HFF-Myc (cell line): ENCODE measurements around the gene FOLR3.

Experiments
- DNase-seq: peaks from one replicate; pipeline ENCODE4 v3.0.0-alpha.2; 2011; ENCODE audit warnings: low read depth; ENCODE audit errors: extremely low read depth
- H3K4me3 ChIP-seq: replicated peaks from 2 replicates; pipeline ENCODE4 v1.5.1; 2011; ENCODE audit warnings: low read depth, mild to moderate bottlenecking, control low read depth, low read length
- TF ChIP-seq, protein P1 (sequence below): IDR thresholded peaks from 2 replicates; pipeline ENCODE4 v1.5.1; 2012; ENCODE audit warnings: mild to moderate bottlenecking, low read depth, low read length, control low read depth; ENCODE audit errors: missing control alignments

FOLR3 gene

DNA sequence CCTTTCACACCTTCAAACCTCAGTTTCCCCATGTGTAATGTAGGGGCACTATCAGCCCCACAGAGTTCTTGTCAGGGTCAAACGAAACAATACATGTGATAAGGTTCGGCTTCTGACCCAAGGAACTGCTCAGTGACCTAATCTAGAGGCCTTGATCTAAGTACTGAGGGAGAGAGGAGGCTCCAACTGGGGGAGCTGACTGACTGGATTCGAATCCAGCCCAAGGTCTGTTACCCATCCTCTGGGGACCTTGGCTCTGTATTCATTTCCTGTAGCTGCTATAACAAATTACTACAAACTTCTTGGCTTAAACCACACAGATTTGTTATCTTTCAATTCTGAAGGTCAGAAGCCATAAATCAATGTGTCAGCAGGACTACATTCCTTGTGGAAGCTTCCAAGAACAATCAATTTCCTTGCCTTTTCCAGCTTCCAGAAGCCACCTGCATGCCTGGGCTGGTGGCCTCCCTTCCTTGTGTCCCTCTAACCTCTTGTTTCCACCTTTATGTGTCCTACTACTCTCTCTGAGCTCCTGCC, 12.3 kb upstream of the FOLR3 start:
- H3K4me3 ChIP-seq, result no peak overlapping the region
- no peak for DNase-seq

DNA sequence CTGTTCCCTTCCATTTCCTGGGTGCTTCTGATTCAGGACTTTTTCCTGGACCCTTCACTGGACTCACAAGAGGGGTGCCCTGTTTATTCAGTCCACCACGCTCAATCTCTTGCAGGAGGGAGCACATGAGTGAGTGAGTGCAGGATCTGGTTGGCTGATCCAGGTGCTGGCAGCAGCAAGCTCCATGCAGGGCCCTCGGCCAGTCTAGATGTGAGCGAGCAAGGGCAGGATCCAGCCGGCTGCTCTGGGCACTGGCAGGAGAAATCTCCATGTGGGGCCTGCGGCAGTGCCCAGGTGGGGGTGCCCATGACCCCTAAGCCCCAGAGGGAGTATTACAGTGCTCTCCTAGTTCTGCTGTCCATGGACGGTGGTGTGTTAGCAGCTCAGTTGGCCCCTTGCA, 11.5 kb upstream of the FOLR3 start:
- no peak for DNase-seq
- TF ChIP-seq, protein P1, sequence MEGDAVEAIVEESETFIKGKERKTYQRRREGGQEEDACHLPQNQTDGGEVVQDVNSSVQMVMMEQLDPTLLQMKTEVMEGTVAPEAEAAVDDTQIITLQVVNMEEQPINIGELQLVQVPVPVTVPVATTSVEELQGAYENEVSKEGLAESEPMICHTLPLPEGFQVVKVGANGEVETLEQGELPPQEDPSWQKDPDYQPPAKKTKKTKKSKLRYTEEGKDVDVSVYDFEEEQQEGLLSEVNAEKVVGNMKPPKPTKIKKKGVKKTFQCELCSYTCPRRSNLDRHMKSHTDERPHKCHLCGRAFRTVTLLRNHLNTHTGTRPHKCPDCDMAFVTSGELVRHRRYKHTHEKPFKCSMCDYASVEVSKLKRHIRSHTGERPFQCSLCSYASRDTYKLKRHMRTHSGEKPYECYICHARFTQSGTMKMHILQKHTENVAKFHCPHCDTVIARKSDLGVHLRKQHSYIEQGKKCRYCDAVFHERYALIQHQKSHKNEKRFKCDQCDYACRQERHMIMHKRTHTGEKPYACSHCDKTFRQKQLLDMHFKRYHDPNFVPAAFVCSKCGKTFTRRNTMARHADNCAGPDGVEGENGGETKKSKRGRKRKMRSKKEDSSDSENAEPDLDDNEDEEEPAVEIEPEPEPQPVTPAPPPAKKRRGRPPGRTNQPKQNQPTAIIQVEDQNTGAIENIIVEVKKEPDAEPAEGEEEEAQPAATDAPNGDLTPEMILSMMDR, result no peak
- H3K4me3 ChIP-seq, result no peak overlapping the region

More for the DNA sequence above, 12.3 kb upstream of the FOLR3 start:
- TF ChIP-seq, protein P1, result no peak

- TF ChIP-seq, protein P1, result no peak
- no peak overlapping the region for H3K4me3 ChIP-seq
- no peak for DNase-seq
Measured at GRCh38 chr11:72125956-72126355, 9.6 kb upstream of the FOLR3 start.

DNA sequence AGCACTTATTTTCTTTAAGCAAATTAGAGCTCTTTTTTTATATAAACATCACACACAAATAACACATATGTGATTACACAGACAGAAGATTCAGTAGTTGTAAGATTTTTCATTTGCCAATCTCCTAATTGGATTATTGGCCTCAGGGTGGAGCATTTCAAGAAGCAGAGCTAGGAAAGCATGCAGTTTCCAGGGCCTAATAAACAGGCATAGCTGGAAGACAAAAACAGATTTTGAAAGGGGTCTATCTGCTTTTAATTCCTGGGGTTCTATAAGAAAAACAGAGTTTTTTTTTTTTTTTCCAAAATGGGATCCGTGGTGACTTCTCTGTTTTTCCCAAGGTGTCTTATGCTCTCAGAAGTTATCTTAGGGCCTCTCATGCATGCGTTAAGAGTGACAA, 7.6 kb upstream of the FOLR3 start:
- TF ChIP-seq, protein P1, result no peak
- no peak overlapping the region for H3K4me3 ChIP-seq
- no peak for DNase-seq

DNA sequence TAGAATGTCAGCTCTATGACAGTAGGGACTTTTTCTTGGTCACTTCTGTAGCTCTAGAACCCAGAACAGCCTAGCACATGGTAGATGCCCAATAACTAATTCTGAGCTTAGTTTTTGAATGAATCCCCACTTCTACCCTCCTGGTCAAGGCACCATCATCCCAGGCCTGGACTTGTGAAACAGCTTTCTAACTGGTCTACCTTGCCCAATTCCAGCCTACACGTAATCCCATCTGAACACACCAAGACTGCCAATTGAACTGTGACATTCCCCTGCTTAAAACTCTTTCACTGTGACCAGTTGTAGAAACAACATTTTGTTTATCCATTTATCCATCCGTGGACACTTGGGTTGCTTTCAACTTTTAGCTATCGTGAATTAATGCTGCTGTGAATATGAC, 6.1 kb upstream of the FOLR3 start:
- no peak overlapping the region for H3K4me3 ChIP-seq
- no peak for DNase-seq
- TF ChIP-seq, protein P1, result no peak

DNA sequence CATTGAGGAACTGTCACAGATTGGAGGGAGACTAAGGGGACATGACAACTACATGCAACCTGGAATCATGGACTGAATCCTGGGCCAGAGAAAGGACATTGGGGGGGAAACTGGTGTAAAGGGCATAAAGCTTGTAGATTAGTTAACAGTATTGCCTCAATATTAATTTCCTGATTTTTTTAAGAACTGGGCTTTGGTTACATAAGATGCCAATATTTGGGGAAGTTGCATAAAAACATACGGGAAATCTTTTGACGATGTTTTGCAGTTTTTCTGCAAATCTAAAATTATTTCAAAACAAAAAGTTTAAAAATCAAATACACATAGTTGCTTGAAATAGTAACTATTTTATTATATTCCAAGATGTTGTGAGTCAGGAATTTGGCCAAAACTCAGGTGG, 2.9 kb upstream of the FOLR3 start:
- no peak overlapping the region for H3K4me3 ChIP-seq
- DNase-seq, result no peak
- TF ChIP-seq, protein P1, result no peak
